ENCODE measurements around the gene IFI27L1. TPM values are rescaled to one million over a fixed set of nuclear protein-coding genes. Genes with fewer than 3 reads are reported as not detected.

IFI27L1 gene
- total RNA-seq, 3 donors from 2014 or later (not counting 1 experiment from before 2014, with no cell fraction given), result 10.1 to 15.1 (median 12.1) TPM

- no peaks in the 10 kb centered on the region for H3K36me3 Mint-ChIP-seq
- no peak overlapping the region for H3K27ac ChIP-seq (ENCODE audit: low read length)
- no peak overlapping the region for H3K27ac Mint-ChIP-seq
- H3K4me3 ChIP-seq (ENCODE audit: low read length), result no peak overlapping the region
- WGBS (ENCODE audit: insufficient coverage), result 92% methylated on average over 11 of the region's 11 CpGs
- no peaks in the 10 kb centered on the region for H3K36me3 ChIP-seq (ENCODE audit: control insufficient read depth, insufficient read depth, low read length)
- no peaks in the 10 kb centered on the region for H3K4me1 ChIP-seq (ENCODE audit: control insufficient read depth, insufficient read depth, low read length)
- DNase-seq, result no peak
- H3K9me3 Mint-ChIP-seq, result no peaks in the 10 kb centered on the region
- intact Hi-C loops (cut with micrococcal nuclease), result no loop called here
- peaks cover 4 to 6% of the 10 kb centered on the region in 2 donors for H3K27me3 Mint-ChIP-seq (ENCODE audit: low read depth in 2 of 2)
- no peak for TF ChIP-seq CTCF (IDR thresholded peaks at IDR 0.05)
- peaks cover 5% of the 10 kb centered on the region in 2 donors for H3K4me1 Mint-ChIP-seq
- H3K4me3 Mint-ChIP-seq, result no peak overlapping the region
- ATAC-seq, result no peak
- no peaks in the 10 kb centered on the region for H3K27me3 ChIP-seq (ENCODE audit: control insufficient read depth, insufficient read depth, low read length)
- H3K9me3 ChIP-seq (ENCODE audit: control insufficient read depth, insufficient read depth, low read length), result no peaks in the 10 kb centered on the region
These were observed 42.0 kb upstream of the IFI27L1 start for GRCh38 chr14:94038921-94039629.

GRCh38 chr14:94040247-94040646 is 40.9 kb upstream of the IFI27L1 start:
- Histone ChIP-seq H3K4me1 (ENCODE audit: control insufficient read depth, insufficient read depth, low read length) (no peaks in the 10 kb centered on the region), H3K4me3 (ENCODE audit: low read length) (no peak overlapping the region), H3K27me3 (ENCODE audit: control insufficient read depth, insufficient read depth, low read length) (no peaks in the 10 kb centered on the region), H3K36me3 (ENCODE audit: control insufficient read depth, insufficient read depth, low read length) (peaks cover 3% of the 10 kb centered on the region), H3K27ac (ENCODE audit: low read length) (no peak overlapping the region), H3K9me3 (ENCODE audit: control insufficient read depth, insufficient read depth, low read length) (no peaks in the 10 kb centered on the region)
- no peak overlapping the region for H3K4me3 Mint-ChIP-seq
- no peaks in the 10 kb centered on the region for H3K9me3 Mint-ChIP-seq
- peaks cover 4% of the 10 kb centered on the region for H3K36me3 Mint-ChIP-seq
- ATAC-seq (no peak), DNase-seq (no peak)
- H3K27ac Mint-ChIP-seq, result no peak overlapping the region
- peaks cover 4 to 6% of the 10 kb centered on the region in 2 donors for H3K27me3 Mint-ChIP-seq (ENCODE audit: low read depth in 2 of 2)
- intact Hi-C loops (cut with micrococcal nuclease), result no loop called here
- no peak for TF ChIP-seq CTCF (IDR thresholded peaks at IDR 0.05)
- H3K4me1 Mint-ChIP-seq, result peaks cover 5% of the 10 kb centered on the region in 2 donors
- 91% methylated on average over 5 of the region's 5 CpGs for WGBS (ENCODE audit: insufficient coverage)

GRCh38 chr14:94040796-94041195 is 40.3 kb upstream of the IFI27L1 start:
- Histone ChIP-seq H3K4me3 (ENCODE audit: low read length) (no peak overlapping the region), H3K27me3 (ENCODE audit: control insufficient read depth, insufficient read depth, low read length) (no peaks in the 10 kb centered on the region), H3K9me3 (ENCODE audit: control insufficient read depth, insufficient read depth, low read length) (no peaks in the 10 kb centered on the region), H3K36me3 (ENCODE audit: control insufficient read depth, insufficient read depth, low read length) (peaks cover 3% of the 10 kb centered on the region), H3K4me1 (ENCODE audit: control insufficient read depth, insufficient read depth, low read length) (no peaks in the 10 kb centered on the region), H3K27ac (ENCODE audit: low read length) (no peak overlapping the region)
- Mint-ChIP-seq H3K36me3 (peaks cover 9% of the 10 kb centered on the region), H3K4me3 (no peak overlapping the region), H3K27ac (peak overlapping the region in 1 of 2 donors; percentile 12), H3K27me3 (ENCODE audit: low read depth in 2 of 2) (peaks cover 4 to 6% of the 10 kb centered on the region in 2 donors), H3K4me1 (peaks cover 5% of the 10 kb centered on the region in 2 donors), H3K9me3 (no peaks in the 10 kb centered on the region)
- no peak for DNase-seq
- WGBS (ENCODE audit: insufficient coverage), result 93% methylated on average over 13 of the region's 13 CpGs
- intact Hi-C loops (cut with micrococcal nuclease), result no loop called here
- no peak for TF ChIP-seq CTCF (IDR thresholded peaks at IDR 0.05)
- ATAC-seq, result no peak

Data from natural killer cell (primary cell).